ENCODE results near the gene PPM1E. TPM values are rescaled to one million over a fixed set of nuclear protein-coding genes. Genes with fewer than 3 reads are reported as not detected.

Gene PPM1E
- polyA plus RNA-seq, 3 donors, result not detected

DNA sequence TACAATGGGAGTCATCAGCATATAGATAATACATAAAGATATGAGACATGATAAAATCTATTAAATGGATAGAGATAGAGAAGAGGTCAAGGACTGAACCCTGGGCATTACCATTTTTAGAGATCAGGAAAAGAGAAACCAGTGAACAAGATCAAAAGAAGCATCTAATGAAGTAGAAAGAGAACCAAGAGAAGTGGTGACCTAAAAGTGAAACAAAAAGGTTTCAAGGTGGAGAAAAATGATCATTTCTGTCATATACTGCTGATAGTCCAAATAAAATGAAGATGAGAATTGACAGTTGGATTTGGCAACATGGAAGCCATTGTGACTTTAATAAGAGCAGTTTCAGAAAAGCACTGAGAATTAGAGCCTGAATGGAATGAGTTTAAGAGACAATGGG lies 165.1 kb downstream of the PPM1E start:
- TF ChIP-seq, protein P1, sequence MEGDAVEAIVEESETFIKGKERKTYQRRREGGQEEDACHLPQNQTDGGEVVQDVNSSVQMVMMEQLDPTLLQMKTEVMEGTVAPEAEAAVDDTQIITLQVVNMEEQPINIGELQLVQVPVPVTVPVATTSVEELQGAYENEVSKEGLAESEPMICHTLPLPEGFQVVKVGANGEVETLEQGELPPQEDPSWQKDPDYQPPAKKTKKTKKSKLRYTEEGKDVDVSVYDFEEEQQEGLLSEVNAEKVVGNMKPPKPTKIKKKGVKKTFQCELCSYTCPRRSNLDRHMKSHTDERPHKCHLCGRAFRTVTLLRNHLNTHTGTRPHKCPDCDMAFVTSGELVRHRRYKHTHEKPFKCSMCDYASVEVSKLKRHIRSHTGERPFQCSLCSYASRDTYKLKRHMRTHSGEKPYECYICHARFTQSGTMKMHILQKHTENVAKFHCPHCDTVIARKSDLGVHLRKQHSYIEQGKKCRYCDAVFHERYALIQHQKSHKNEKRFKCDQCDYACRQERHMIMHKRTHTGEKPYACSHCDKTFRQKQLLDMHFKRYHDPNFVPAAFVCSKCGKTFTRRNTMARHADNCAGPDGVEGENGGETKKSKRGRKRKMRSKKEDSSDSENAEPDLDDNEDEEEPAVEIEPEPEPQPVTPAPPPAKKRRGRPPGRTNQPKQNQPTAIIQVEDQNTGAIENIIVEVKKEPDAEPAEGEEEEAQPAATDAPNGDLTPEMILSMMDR (IDR thresholded peaks at IDR 0.05), result no peak
- no peak for DNase-seq
- no peaks in the 10 kb centered on the region for H3K79me2 ChIP-seq (ENCODE audit: insufficient read depth, low read length)
- peaks cover 0 to 4% of the 10 kb centered on the region in 2 donors for H3K27me3 ChIP-seq (ENCODE audit: control insufficient read depth in 2 of 2, insufficient read depth in 2 of 2, low read length in 2 of 2)
- H3K4me3 Mint-ChIP-seq, result peak overlapping the region in 1 of 2 donors; percentile 5
- H3K36me3 Mint-ChIP-seq, result no peaks in the 10 kb centered on the region
- no peaks in the 10 kb centered on the region for H3K4me1 ChIP-seq (ENCODE audit: control insufficient read depth in 1 of 2, insufficient read depth in 2 of 2, low read length in 2 of 2)
- H3K4me3 ChIP-seq (replicated peaks in 1 of 3; ENCODE audit: low read depth in 2 of 3, low read length in 3 of 3), result no peak overlapping the region
- H3K4me2 ChIP-seq (replicated peaks; ENCODE audit: extremely low read depth, low read length, poor library complexity, severe bottlenecking), result no peak overlapping the region
- peaks cover 0 to 3% (median 0%) of the 10 kb centered on the region in 7 donors for H3K9me3 Mint-ChIP-seq
- H3K9ac ChIP-seq (ENCODE audit: insufficient read depth, low read length, poor library complexity, severe bottlenecking), result no peak overlapping the region
- no peaks in the 10 kb centered on the region for H3K9me3 ChIP-seq (replicated peaks in 1 of 2; ENCODE audit: control insufficient read depth in 1 of 2, insufficient read depth in 1 of 2, low read length in 2 of 2)
- H3K27ac ChIP-seq (ENCODE audit: low read depth in 1 of 2, low read length in 2 of 2), result no peak overlapping the region
- no peak overlapping the region for H2AFZ ChIP-seq (ENCODE audit: insufficient read depth, low read depth, low read length, poor library complexity, severe bottlenecking)
- H4K20me1 ChIP-seq (ENCODE audit: insufficient read depth, low read length), result no peaks in the 10 kb centered on the region
- no peak overlapping the region for H3K27ac Mint-ChIP-seq
- no peaks in the 10 kb centered on the region for H3K4me1 Mint-ChIP-seq
- intact Hi-C loops (cut with micrococcal nuclease), result no loop called here
- H3K27me3 Mint-ChIP-seq (ENCODE audit: low read depth in 3 of 3), result peaks cover 14 to 17% (median 17%) of the 10 kb centered on the region in 3 donors
- no peaks in the 10 kb centered on the region for H3K36me3 ChIP-seq (replicated peaks in 1 of 2; ENCODE audit: control insufficient read depth in 1 of 2, insufficient read depth in 2 of 2, low read length in 2 of 2)

GRCh38 chr17:58932956-58933355 lies 177.3 kb downstream of the PPM1E start:
- no CpG with 5 or more reads among the region's 3 CpGs for WGBS (ENCODE audit: insufficient coverage)
- intact Hi-C loops (cut with micrococcal nuclease), result no loop called here
- H3K27ac Mint-ChIP-seq, result no peak overlapping the region

More at GRCh38 chr17:58932956-58933355, 177.3 kb downstream of the PPM1E start:
- Histone ChIP-seq H3K36me3 (replicated peaks in 1 of 2; ENCODE audit: control insufficient read depth in 1 of 2, insufficient read depth in 2 of 2, low read length in 2 of 2) (no peaks in the 10 kb centered on the region), H4K20me1 (ENCODE audit: insufficient read depth, low read length) (no peaks in the 10 kb centered on the region), H3K4me1 (ENCODE audit: control insufficient read depth in 1 of 2, insufficient read depth in 2 of 2, low read length in 2 of 2) (no peaks in the 10 kb centered on the region), H3K9ac (ENCODE audit: insufficient read depth, low read length, poor library complexity, severe bottlenecking) (no peak overlapping the region), H3K27ac (ENCODE audit: low read depth in 1 of 2, low read length in 2 of 2) (no peak overlapping the region), H3K79me2 (ENCODE audit: insufficient read depth, low read length) (no peaks in the 10 kb centered on the region), H3K4me3 (replicated peaks in 1 of 3; ENCODE audit: low read depth in 2 of 3, low read length in 3 of 3) (no peak overlapping the region), H3K9me3 (replicated peaks in 1 of 2; ENCODE audit: control insufficient read depth in 1 of 2, insufficient read depth in 1 of 2, low read length in 2 of 2) (no peaks in the 10 kb centered on the region), H2AFZ (ENCODE audit: insufficient read depth, low read depth, low read length, poor library complexity, severe bottlenecking) (no peak overlapping the region), H3K4me2 (replicated peaks; ENCODE audit: extremely low read depth, low read length, poor library complexity, severe bottlenecking) (no peak overlapping the region), H3K27me3 (ENCODE audit: control insufficient read depth in 2 of 2, insufficient read depth in 2 of 2, low read length in 2 of 2) (no peaks in the 10 kb centered on the region)
- TF ChIP-seq, protein P1 (IDR thresholded peaks at IDR 0.05), result no peak
- Mint-ChIP-seq H3K9me3 (peaks cover 0 to 2% (median 0%) of the 10 kb centered on the region in 7 donors), H3K4me3 (no peak overlapping the region), H3K4me1 (peaks cover 2% of the 10 kb centered on the region), H3K36me3 (no peaks in the 10 kb centered on the region), H3K27me3 (ENCODE audit: low read depth in 3 of 3) (peaks cover 3 to 5% (median 3%) of the 10 kb centered on the region in 3 donors)
- DNase-seq, result peak in 2 of 3 donors; percentile 6 to 22

Measured in CD14-positive monocyte (primary cell).